ENCODE data around the gene ZIC4. TPM values are rescaled to one million over a fixed set of nuclear protein-coding genes. Genes with fewer than 3 reads are reported as not detected.

Gene ZIC4
- polyA plus RNA-seq, 1 donor, result 3.8 TPM

GRCh38 chr3:147417551-147418295 is 11.4 kb upstream of the ZIC4 start:
- DNase-seq, result no peak

- DNase-seq, result no peak
Measured at GRCh38 chr3:147416931-147417330, 10.6 kb upstream of the ZIC4 start.

- no peak for DNase-seq
Measured at GRCh38 chr3:147415874-147416273, 9.5 kb upstream of the ZIC4 start.

GRCh38 chr3:147415286-147415685 is 8.9 kb upstream of the ZIC4 start:
- DNase-seq, result no peak

GRCh38 chr3:147414390-147415138 is 8.2 kb upstream of the ZIC4 start:
- DNase-seq, result no peak

GRCh38 chr3:147413686-147414389 is 7.5 kb upstream of the ZIC4 start:
- no peak for DNase-seq

- DNase-seq, result no peak
Measured at GRCh38 chr3:147412917-147413685, 6.8 kb upstream of the ZIC4 start.

GRCh38 chr3:147412261-147412916 is 6.0 kb upstream of the ZIC4 start:
- no peak for DNase-seq

GRCh38 chr3:147411815-147412241 is 5.5 kb upstream of the ZIC4 start:
- DNase-seq, result no peak

- DNase-seq, result no peak
Measured at GRCh38 chr3:147411238-147411814, 5.0 kb upstream of the ZIC4 start.

GRCh38 chr3:147410526-147411237 is 4.3 kb upstream of the ZIC4 start:
- no peak for DNase-seq

GRCh38 chr3:147410116-147410525 is 3.8 kb upstream of the ZIC4 start:
- no peak for DNase-seq

- no peak for DNase-seq
Measured at GRCh38 chr3:147409143-147410115, 3.1 kb upstream of the ZIC4 start, which contains the start of gene ZIC1. TSS of gene ZIC1 (plus strand) at chr3:147409365. CDS start at chr3:147410113, 748 bp downstream.

- DNase-seq, result no peak
Measured at GRCh38 chr3:147408188-147409100, 2.1 kb upstream of the ZIC4 start.

GRCh38 chr3:147407498-147408187 is 1.3 kb upstream of the ZIC4 start:
- DNase-seq, result no peak

GRCh38 chr3:147407114-147407497 is 763 bp upstream of the ZIC4 start:
- no peak for DNase-seq

GRCh38 chr3:147405231-147406027 is 914 bp downstream of the ZIC4 start:
- DNase-seq, result no peak

All from hindlimb muscle (tissue), 1 donor.